Neural crest cell (in vitro differentiated cells): ENCODE results near the gene KRTAP5-2. TPM values are rescaled to one million over a fixed set of nuclear protein-coding genes. Genes with fewer than 3 reads are reported as not detected.

Experiments
- DNase-seq: peaks from one replicate; pipeline ENCODE4 v3.0.0; 2021; ENCODE audit warnings: low read depth, mixed read lengths, low spot score
- H3K27ac Mint-ChIP-seq: one replicate; pipeline ENCODE4 v1.8.0; 2021; ENCODE audit warnings: mild to moderate bottlenecking, mixed read lengths; ENCODE audit not compliant: unreplicated experiment
- H3K27me3 Mint-ChIP-seq: 2 replicates; pipeline ENCODE4 v1.8.0; 2021; ENCODE audit warnings: low read depth, mild to moderate bottlenecking, mixed read lengths
- H3K36me3 Mint-ChIP-seq: 2 replicates; pipeline ENCODE4 v1.8.0; 2021; ENCODE audit warnings: low read depth, mild to moderate bottlenecking, mixed read lengths
- H3K4me1 Mint-ChIP-seq: 2 replicates; pipeline ENCODE4 v1.8.0; 2021; ENCODE audit warnings: mixed read lengths
- H3K4me3 Mint-ChIP-seq: one replicate; pipeline ENCODE4 v1.8.0; 2021; ENCODE audit warnings: mild to moderate bottlenecking, mixed read lengths
- H3K9me3 Mint-ChIP-seq: 2 replicates; pipeline ENCODE4 v1.8.0; 2021; ENCODE audit warnings: mixed read lengths
- CTCF ChIP-seq: fragments of 200-600 bp; sonication (generic); conservative IDR thresholded peaks from 2 replicates; pipeline ENCODE4 v1.5.0; 2021; ENCODE audit warnings: antibody characterized with exemption, mild to moderate bottlenecking
- total RNA-seq: library from RNA; stranded (reverse); gene quantifications from 2 replicates; pipeline ENCODE4 v1.2.1, GENCODE V29; 2021

KRTAP5-2 gene
- total RNA-seq, 1 donor from 2014 or later = not detected

- Mint-ChIP-seq H3K27ac (no peak overlapping the region), H3K4me1 (no peaks in the 10 kb centered on the region), H3K27me3 (peaks cover 6% of the 10 kb centered on the region), H3K9me3 (no peaks in the 10 kb centered on the region), H3K4me3 (no peak overlapping the region), H3K36me3 (no peaks in the 10 kb centered on the region)
- no peak for TF ChIP-seq CTCF
- no peak for DNase-seq
These were observed 44.4 kb upstream of the KRTAP5-2 start for GRCh38 chr11:1642288-1643145.

GRCh38 chr11:1641096-1641495 lies 43.0 kb upstream of the KRTAP5-2 start:
- H3K36me3 Mint-ChIP-seq = no peaks in the 10 kb centered on the region
- no peak for TF ChIP-seq CTCF
- H3K27me3 Mint-ChIP-seq = peaks cover 6% of the 10 kb centered on the region
- no peak for DNase-seq
- H3K9me3 Mint-ChIP-seq = no peaks in the 10 kb centered on the region
- H3K4me1 Mint-ChIP-seq = no peaks in the 10 kb centered on the region
- H3K27ac Mint-ChIP-seq = no peak overlapping the region
- no peak overlapping the region for H3K4me3 Mint-ChIP-seq

GRCh38 chr11:1640076-1640946 lies 42.2 kb upstream of the KRTAP5-2 start:
- peaks cover 6% of the 10 kb centered on the region for H3K27me3 Mint-ChIP-seq
- no peak overlapping the region for H3K4me3 Mint-ChIP-seq
- TF ChIP-seq CTCF = peak; percentile 83
- H3K9me3 Mint-ChIP-seq = no peaks in the 10 kb centered on the region
- no peak overlapping the region for H3K27ac Mint-ChIP-seq
- H3K36me3 Mint-ChIP-seq = no peaks in the 10 kb centered on the region
- H3K4me1 Mint-ChIP-seq = no peaks in the 10 kb centered on the region
- DNase-seq = peak; percentile 37

GRCh38 chr11:1639666-1640065 lies 41.6 kb upstream of the KRTAP5-2 start:
- no peaks in the 10 kb centered on the region for H3K9me3 Mint-ChIP-seq
- no peaks in the 10 kb centered on the region for H3K4me1 Mint-ChIP-seq
- DNase-seq = no peak
- TF ChIP-seq CTCF = no peak
- H3K27me3 Mint-ChIP-seq = peaks cover 6% of the 10 kb centered on the region
- H3K36me3 Mint-ChIP-seq = no peaks in the 10 kb centered on the region
- no peak overlapping the region for H3K4me3 Mint-ChIP-seq
- no peak overlapping the region for H3K27ac Mint-ChIP-seq

- Mint-ChIP-seq H3K4me1 (no peaks in the 10 kb centered on the region), H3K27me3 (peaks cover 6% of the 10 kb centered on the region), H3K9me3 (no peaks in the 10 kb centered on the region), H3K36me3 (no peaks in the 10 kb centered on the region), H3K27ac (no peak overlapping the region), H3K4me3 (no peak overlapping the region)
- no peak for DNase-seq
- TF ChIP-seq CTCF = no peak
These were observed 41.1 kb upstream of the KRTAP5-2 start for GRCh38 chr11:1639102-1639620.
